GM06990 (cell line): Measurements from ENCODE around the gene MET.

Experiments
- DNase-seq: peaks from one replicate; pipeline ENCODE4 v3.0.0-alpha.2; 2011; ENCODE audit not compliant: insufficient read length; ENCODE audit errors: extremely low read depth
- H3K27me3 ChIP-seq: replicated peaks from 2 replicates; pipeline ENCODE4 v1.6.0; 2011; ENCODE audit warnings: low read length; ENCODE audit not compliant: control insufficient read depth, insufficient read depth
- H3K36me3 ChIP-seq: 2 replicates; pipeline ENCODE4 v1.5.1; 2011; ENCODE audit warnings: low read length; ENCODE audit not compliant: control insufficient read depth, insufficient read depth
- H3K4me3 ChIP-seq: replicated peaks from 2 replicates; pipeline ENCODE4 v1.5.1; 2011; ENCODE audit warnings: low read depth, mild to moderate bottlenecking, control low read depth, low read length
- TF ChIP-seq, protein P1 (sequence below): IDR thresholded peaks from 2 replicates; pipeline ENCODE4 v1.5.1; 2011; ENCODE audit warnings: low read length, control low read depth, mild to moderate bottlenecking, inconsistent platforms; ENCODE audit not compliant: insufficient read depth, poor library complexity, severe bottlenecking

Gene MET

GRCh38 chr7:116780521-116780920, 108.5 kb downstream of the MET start:
- no peak for DNase-seq
- no peaks in the 10 kb centered on the region for H3K36me3 ChIP-seq
- TF ChIP-seq, protein P1, sequence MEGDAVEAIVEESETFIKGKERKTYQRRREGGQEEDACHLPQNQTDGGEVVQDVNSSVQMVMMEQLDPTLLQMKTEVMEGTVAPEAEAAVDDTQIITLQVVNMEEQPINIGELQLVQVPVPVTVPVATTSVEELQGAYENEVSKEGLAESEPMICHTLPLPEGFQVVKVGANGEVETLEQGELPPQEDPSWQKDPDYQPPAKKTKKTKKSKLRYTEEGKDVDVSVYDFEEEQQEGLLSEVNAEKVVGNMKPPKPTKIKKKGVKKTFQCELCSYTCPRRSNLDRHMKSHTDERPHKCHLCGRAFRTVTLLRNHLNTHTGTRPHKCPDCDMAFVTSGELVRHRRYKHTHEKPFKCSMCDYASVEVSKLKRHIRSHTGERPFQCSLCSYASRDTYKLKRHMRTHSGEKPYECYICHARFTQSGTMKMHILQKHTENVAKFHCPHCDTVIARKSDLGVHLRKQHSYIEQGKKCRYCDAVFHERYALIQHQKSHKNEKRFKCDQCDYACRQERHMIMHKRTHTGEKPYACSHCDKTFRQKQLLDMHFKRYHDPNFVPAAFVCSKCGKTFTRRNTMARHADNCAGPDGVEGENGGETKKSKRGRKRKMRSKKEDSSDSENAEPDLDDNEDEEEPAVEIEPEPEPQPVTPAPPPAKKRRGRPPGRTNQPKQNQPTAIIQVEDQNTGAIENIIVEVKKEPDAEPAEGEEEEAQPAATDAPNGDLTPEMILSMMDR, result no peak
- peaks cover 2% of the 10 kb centered on the region for H3K27me3 ChIP-seq
- H3K4me3 ChIP-seq, result no peak overlapping the region

DNA sequence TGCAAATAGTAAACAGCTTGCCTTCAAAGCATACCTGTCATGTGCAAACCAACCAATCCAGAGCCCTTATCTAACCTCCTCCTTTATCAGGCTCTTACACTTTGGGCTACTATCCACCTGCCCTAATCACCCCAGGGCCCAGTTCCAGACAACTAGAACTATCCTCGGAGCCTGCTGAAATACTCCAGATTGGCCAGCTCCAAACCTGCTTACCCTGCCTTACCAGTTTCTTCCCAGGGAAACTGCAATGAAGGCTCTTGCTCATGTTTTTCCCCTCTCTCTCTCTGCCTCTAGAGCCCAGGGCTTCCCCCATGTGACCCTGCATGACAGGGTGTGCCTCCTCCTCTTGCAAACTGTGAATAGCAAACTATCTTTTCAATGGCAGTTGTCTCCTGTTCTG, 109.0 kb downstream of the MET start:
- no peak overlapping the region for H3K4me3 ChIP-seq
- H3K27me3 ChIP-seq, result peaks cover 2% of the 10 kb centered on the region
- no peak for DNase-seq
- TF ChIP-seq, protein P1, result no peak
- H3K36me3 ChIP-seq, result no peaks in the 10 kb centered on the region

- H3K4me3 ChIP-seq, result no peak overlapping the region
- no peak for DNase-seq
- H3K36me3 ChIP-seq, result no peaks in the 10 kb centered on the region
- TF ChIP-seq, protein P1, result no peak
- H3K27me3 ChIP-seq, result peaks cover 2% of the 10 kb centered on the region
These were observed 109.6 kb downstream of the MET start for GRCh38 chr7:116781584-116781983.

DNA sequence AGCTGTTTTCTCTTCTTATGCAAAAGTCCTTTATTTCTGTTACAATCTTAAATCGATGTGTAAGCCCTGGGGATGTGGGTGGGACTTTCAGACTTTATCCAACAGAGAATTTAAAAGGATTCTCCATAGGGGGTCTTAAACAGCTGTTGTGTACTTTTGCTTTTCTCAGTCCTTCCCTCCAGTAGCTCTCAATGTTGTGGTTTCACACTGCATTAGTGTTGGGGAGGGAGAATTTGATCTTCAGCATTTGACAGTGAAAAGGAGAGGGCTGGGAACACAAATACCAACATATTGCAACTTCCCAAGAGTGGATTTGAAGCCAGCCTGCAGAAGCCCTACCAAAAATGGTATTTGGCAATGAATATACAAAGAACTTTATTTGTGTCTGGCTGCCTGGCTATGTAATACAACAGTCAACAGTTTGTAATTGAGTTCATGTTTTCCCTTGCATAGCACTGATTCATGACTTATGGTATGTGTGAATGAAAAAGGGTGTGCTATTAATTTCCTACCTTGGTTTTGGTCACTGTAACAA, 110.2 kb downstream of the MET start:
- TF ChIP-seq, protein P1, result no peak
- no peak overlapping the region for H3K4me3 ChIP-seq

GRCh38 chr7:116783666-116784318, 111.8 kb downstream of the MET start:
- no peak overlapping the region for H3K4me3 ChIP-seq
- no peaks in the 10 kb centered on the region for H3K36me3 ChIP-seq
- TF ChIP-seq, protein P1, result no peak
- H3K27me3 ChIP-seq, result peaks cover 2% of the 10 kb centered on the region
- DNase-seq, result no peak

More for the DNA sequence above, 110.2 kb downstream of the MET start:
- H3K36me3 ChIP-seq, result no peaks in the 10 kb centered on the region
- no peak for DNase-seq
- peaks cover 2% of the 10 kb centered on the region for H3K27me3 ChIP-seq
